Mucosa of stomach (tissue), 1 donor: ENCODE data around the gene IKZF4.

Experiments used
- H3K27me3 ChIP-seq: one replicate; pipeline ENCODE4 v1.7.0; 2013; ENCODE audit warnings: mild to moderate bottlenecking, low read length; ENCODE audit not compliant: control insufficient read depth, insufficient read depth
- H3K36me3 ChIP-seq: one replicate; pipeline ENCODE4 v1.7.0; 2013; ENCODE audit warnings: low read length; ENCODE audit not compliant: control insufficient read depth, insufficient read depth
- H3K4me1 ChIP-seq: one replicate; pipeline ENCODE4 v1.7.0; 2013; ENCODE audit warnings: mild to moderate bottlenecking, low read length; ENCODE audit not compliant: control insufficient read depth, insufficient read depth
- H3K4me3 ChIP-seq: one replicate; pipeline ENCODE4 v1.7.0; 2013; ENCODE audit warnings: low read length
- H3K9ac ChIP-seq: one replicate; pipeline ENCODE4 v1.7.0; 2013; ENCODE audit warnings: mild to moderate bottlenecking, low read length, moderate library complexity
- H3K9me3 ChIP-seq: one replicate; pipeline ENCODE4 v1.7.0; 2013; ENCODE audit warnings: mild to moderate bottlenecking, low read length, moderate library complexity; ENCODE audit not compliant: control insufficient read depth
- donor health status: Pancreatic carcinoma.

IKZF4 gene

GRCh38 chr12:56081393-56082347 lies 60.8 kb downstream of the IKZF4 start:
- Histone ChIP-seq H3K27me3 (peaks cover 4% of the 10 kb centered on the region), H3K4me1 (peaks cover 36% of the 10 kb centered on the region), H3K4me3 (peak overlapping the region; percentile 95), H3K9me3 (no peaks in the 10 kb centered on the region), H3K9ac (peak overlapping the region; percentile 96), H3K36me3 (peaks cover 17% of the 10 kb centered on the region)

DNA sequence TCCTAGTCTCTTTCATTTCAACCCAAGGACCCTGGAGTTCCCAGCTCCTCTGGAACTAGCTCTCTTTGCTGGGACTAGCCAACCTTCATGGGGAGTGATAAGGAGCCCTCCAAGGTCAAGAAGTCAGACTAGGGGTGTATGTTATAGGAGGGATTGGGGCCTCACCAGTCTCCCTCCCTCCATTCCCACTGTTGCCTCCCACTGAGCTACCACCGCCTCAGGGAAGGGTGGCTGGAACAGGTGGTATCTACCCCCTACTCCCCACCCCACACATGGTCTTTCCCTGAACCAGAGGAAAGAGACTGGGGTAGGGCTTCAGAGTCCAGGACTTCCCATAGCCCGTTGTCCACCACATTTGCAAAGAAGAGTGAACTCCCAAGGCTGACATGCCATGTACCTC lies 61.5 kb downstream of the IKZF4 start:
- peaks cover 43% of the 10 kb centered on the region for H3K4me1 ChIP-seq
- no peaks in the 10 kb centered on the region for H3K9me3 ChIP-seq
- H3K9ac ChIP-seq = peak overlapping the region; percentile 54
- H3K36me3 ChIP-seq = peaks cover 18% of the 10 kb centered on the region
- H3K27me3 ChIP-seq = peaks cover 4% of the 10 kb centered on the region
- peak overlapping the region; percentile 21 for H3K4me3 ChIP-seq

- peaks cover 24% of the 10 kb centered on the region for H3K36me3 ChIP-seq
- peak overlapping the region; percentile 21 for H3K4me3 ChIP-seq
- peak overlapping the region; percentile 54 for H3K9ac ChIP-seq
- peaks cover 48% of the 10 kb centered on the region for H3K4me1 ChIP-seq
- H3K9me3 ChIP-seq = no peaks in the 10 kb centered on the region
- peaks cover 4% of the 10 kb centered on the region for H3K27me3 ChIP-seq
Measured at GRCh38 chr12:56082967-56083366, 62.1 kb downstream of the IKZF4 start.

DNA sequence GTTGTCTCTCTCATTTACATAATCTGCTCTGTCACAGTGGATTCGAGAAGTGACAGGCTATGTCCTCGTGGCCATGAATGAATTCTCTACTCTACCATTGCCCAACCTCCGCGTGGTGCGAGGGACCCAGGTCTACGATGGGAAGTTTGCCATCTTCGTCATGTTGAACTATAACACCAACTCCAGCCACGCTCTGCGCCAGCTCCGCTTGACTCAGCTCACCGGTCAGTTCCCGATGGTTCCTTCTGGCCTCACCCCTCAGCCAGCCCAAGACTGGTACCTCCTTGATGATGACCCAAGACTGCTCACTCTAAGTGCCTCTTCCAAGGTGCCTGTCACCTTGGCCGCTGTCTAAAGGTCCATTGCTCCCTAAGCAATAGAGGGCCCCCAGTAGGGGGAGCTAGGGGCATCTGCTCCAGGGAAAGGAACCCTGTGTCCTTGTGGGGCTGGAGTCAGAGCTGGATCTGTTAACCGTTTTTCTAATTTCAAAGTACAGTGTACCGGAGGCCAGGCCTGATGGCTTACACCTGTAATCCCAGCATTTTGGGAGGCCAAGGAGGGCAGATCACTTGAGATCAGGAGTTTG lies 64.2 kb downstream of the IKZF4 start:
- no peak overlapping the region for H3K4me3 ChIP-seq
- no peak overlapping the region for H3K9ac ChIP-seq
- peaks cover 37% of the 10 kb centered on the region for H3K36me3 ChIP-seq
- no peaks in the 10 kb centered on the region for H3K9me3 ChIP-seq
- H3K27me3 ChIP-seq = peaks cover 4% of the 10 kb centered on the region
- peaks cover 45% of the 10 kb centered on the region for H3K4me1 ChIP-seq

DNA sequence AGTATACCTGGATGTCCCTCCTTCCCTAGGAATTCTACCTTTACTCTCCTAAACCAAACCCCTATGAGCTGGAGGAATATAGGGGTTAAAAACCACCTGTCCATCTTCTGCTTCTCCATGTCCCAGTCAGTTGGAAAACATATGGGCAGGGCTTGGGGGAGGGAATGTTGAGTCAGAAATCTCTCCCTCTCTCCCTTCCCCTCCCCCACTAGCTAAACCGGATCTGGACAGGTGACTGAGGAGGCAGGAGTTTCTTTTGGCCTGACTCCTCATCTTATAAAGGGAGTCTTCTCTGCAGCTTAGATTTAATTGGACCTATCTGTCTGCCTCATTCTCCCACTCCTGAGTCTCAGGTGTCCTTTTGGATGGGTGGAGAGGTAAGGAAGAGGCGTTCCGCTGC lies 65.3 kb downstream of the IKZF4 start:
- Histone ChIP-seq H3K36me3 (peaks cover 34% of the 10 kb centered on the region), H3K4me1 (peaks cover 45% of the 10 kb centered on the region), H3K9ac (no peak overlapping the region), H3K4me3 (no peak overlapping the region), H3K27me3 (peaks cover 2% of the 10 kb centered on the region), H3K9me3 (no peaks in the 10 kb centered on the region)

DNA sequence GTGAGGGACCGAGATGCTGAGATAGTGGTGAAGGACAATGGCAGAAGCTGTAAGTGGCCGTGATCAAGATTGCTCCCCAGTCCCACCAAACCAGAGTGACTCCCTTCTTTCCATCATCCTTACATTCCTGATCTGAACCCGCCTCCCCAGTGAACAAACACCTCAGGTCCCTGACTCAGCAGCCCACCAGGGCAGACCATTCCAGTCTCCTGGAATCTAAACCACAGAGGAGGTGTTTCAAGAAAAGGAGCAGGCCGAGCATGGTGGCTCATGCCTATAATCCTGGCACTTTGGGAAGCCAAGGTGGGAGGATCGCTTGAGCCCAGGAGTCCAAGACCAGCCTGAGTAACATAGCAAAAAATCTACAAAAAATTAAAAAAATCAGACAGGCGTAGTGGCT lies 65.8 kb downstream of the IKZF4 start:
- Histone ChIP-seq H3K4me1 (peaks cover 45% of the 10 kb centered on the region), H3K27me3 (no peaks in the 10 kb centered on the region), H3K9me3 (no peaks in the 10 kb centered on the region), H3K36me3 (peaks cover 30% of the 10 kb centered on the region), H3K9ac (no peak overlapping the region), H3K4me3 (no peak overlapping the region)

GRCh38 chr12:56087220-56087619 lies 66.4 kb downstream of the IKZF4 start:
- Histone ChIP-seq H3K9ac (peak overlapping the region; percentile 62), H3K36me3 (peaks cover 30% of the 10 kb centered on the region)

More at GRCh38 chr12:56087220-56087619, 66.4 kb downstream of the IKZF4 start:
- H3K9me3 ChIP-seq = no peaks in the 10 kb centered on the region
- no peak overlapping the region for H3K4me3 ChIP-seq
- no peaks in the 10 kb centered on the region for H3K27me3 ChIP-seq
- H3K4me1 ChIP-seq = peaks cover 43% of the 10 kb centered on the region
